Body of pancreas (tissue), 4 donors: Measurements from ENCODE around the gene MAN1B1.

Experiments used
- POLR2A ChIP-seq, 3 donors: fragments of 450-650 bp; IDR thresholded peaks; one replicate each; pipeline ENCODE4 v1.6.1; 2016; ENCODE audit warnings: antibody characterized with exemption in 3 of 3, mild to moderate bottlenecking in 2 of 3
- TF ChIP-seq, protein P1 (sequence below), 7 experiments: fragments of 450-650 bp in 4 of 7; fragments of 200-600 bp in 3 of 7; sonication (generic) in 3 of 7; IDR thresholded peaks; one replicate each; pipeline ENCODE4 v1.5.1; 2016 to 2019; ENCODE audit warnings: antibody characterized with exemption in 7 of 7

DNA sequence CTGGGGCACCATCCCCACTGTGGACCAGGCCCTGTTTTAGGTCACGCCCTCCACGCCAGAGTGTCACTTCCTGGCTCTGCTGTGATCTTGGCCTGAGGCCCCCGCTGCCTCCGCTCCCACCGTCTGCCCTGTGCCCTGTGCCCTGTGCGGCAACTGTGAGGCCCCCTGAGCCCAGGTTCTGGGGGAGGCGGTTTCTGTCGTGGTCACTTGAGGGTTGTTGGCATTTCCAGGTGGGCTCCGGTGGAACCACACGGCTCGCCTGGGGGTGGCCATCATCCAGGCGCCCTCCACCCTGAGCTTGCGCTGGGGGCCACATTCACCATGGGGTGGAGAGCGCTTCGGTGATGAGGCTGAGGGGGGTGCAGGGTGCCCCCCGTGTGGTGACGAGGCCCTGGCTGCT lies 21.2 kb downstream of the MAN1B1 start:
- TF ChIP-seq, protein P1, sequence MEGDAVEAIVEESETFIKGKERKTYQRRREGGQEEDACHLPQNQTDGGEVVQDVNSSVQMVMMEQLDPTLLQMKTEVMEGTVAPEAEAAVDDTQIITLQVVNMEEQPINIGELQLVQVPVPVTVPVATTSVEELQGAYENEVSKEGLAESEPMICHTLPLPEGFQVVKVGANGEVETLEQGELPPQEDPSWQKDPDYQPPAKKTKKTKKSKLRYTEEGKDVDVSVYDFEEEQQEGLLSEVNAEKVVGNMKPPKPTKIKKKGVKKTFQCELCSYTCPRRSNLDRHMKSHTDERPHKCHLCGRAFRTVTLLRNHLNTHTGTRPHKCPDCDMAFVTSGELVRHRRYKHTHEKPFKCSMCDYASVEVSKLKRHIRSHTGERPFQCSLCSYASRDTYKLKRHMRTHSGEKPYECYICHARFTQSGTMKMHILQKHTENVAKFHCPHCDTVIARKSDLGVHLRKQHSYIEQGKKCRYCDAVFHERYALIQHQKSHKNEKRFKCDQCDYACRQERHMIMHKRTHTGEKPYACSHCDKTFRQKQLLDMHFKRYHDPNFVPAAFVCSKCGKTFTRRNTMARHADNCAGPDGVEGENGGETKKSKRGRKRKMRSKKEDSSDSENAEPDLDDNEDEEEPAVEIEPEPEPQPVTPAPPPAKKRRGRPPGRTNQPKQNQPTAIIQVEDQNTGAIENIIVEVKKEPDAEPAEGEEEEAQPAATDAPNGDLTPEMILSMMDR (IDR thresholded peaks at IDR 0.05) = no peak
- no peak for TF ChIP-seq POLR2A (IDR thresholded peaks at IDR 0.05)
